Measurements from ENCODE around the gene CD177. TPM values are rescaled to one million over a fixed set of nuclear protein-coding genes. Genes with fewer than 3 reads are reported as not detected.

CD177 gene
- total and polyA plus RNA-seq, 2 of the 8 experiments (the other 6 are each of a cell fraction or from before 2014, with no cell fraction given), result 3.4 to 10.0 TPM

GRCh38 chr19:43331435-43332010 is 22.0 kb upstream of the CD177 start:
- H2BK15ac ChIP-seq (ENCODE audit: low read length), result 0 out of 2 replicates have a peak overlapping the region, but pooled peaks have one; percentile 13
- peak overlapping the region in 1 of 2 experiments; percentile 30; a peak in 1 of 4 replicates for H3K4me2 ChIP-seq (ENCODE audit: insufficient read depth in 1 of 2, low read depth in 2 of 2, low read length in 2 of 2)
- H4K91ac ChIP-seq (replicated peaks; ENCODE audit: insufficient read length, low read length), result peak overlapping the region; percentile 52
- H3K23me2 ChIP-seq (ENCODE audit: low read depth, low read length), result 0 out of 2 replicates have a peak, but pooled peaks cover 4% of the 10 kb centered on the region
- no peaks in the 10 kb centered on the region for H4K20me1 ChIP-seq (replicated peaks in 1 of 2; ENCODE audit: control insufficient read depth in 1 of 2, insufficient read depth in 2 of 2, low read length in 2 of 2)
- H2BK120ac ChIP-seq (replicated peaks; ENCODE audit: low read depth, low read length), result peak overlapping the region; percentile 70
- H2BK5ac ChIP-seq (ENCODE audit: low read depth, low read length), result peak overlapping the region; percentile 94
- H4K5ac ChIP-seq (ENCODE audit: insufficient read length, low read depth, low read length), result no peak overlapping the region
- no peaks in the 10 kb centered on the region for H3K79me2 ChIP-seq (ENCODE audit: control insufficient read depth in 1 of 2, insufficient read depth in 2 of 2, low read length in 2 of 2)
- WGBS, 2 experiments (ENCODE audit: extremely low coverage in 1 of 2, insufficient coverage in 1 of 2, insufficient read length in 1 of 2, insufficient replicate concordance in 2 of 2, low coverage in 1 of 2, low lambda C conversion rate in 2 of 2, missing lambda C conversion rate in 1 of 2), result 81% methylated on average over 4 of the region's 4 CpGs; no CpG with 5 or more reads in 1 of the 2 experiments
- H3K27me3 ChIP-seq (replicated peaks in 1 of 4; ENCODE audit: control insufficient read depth in 3 of 4, extremely low read depth in 1 of 4, insufficient read depth in 3 of 4, low read length in 3 of 4), result no peaks in the 10 kb centered on the region
- POLR2A ChIA-PET (ENCODE audit: partially characterized antibody), result interaction anchor here (1.2 kb wide), 1 partner anchor 15 kb away, joined by 3 read pairs; no protein-coding TSS in a partner anchor
- peak overlapping the region; percentile 32; the same call in 1 of the 2 replicates for H2AK5ac ChIP-seq (ENCODE audit: low read depth, low read length)
- H3K9me3 ChIP-seq (ENCODE audit: insufficient read depth in 2 of 2, low read depth in 1 of 2, low read length in 1 of 2), result peaks cover 13 to 16% of the 10 kb centered on the region in 2 experiments
- no peak overlapping the region for H3K9ac ChIP-seq (replicated peaks in 1 of 4; ENCODE audit: extremely low read depth in 1 of 4, low read depth in 3 of 4, low read length in 3 of 4)
- no peak overlapping the region for H3K23ac ChIP-seq (ENCODE audit: insufficient read length)
- FAIRE-seq, result no peak
- no peak for DNase-seq (ENCODE audit: low read depth in 1 of 2, low spot score in 2 of 2)
- no peak overlapping the region for H2AFZ ChIP-seq (ENCODE audit: low read length)
- no peak overlapping the region for H3K4me3 ChIP-seq (ENCODE audit: extremely low read depth in 1 of 4, insufficient read depth in 2 of 4, low read depth in 3 of 4, low read length in 4 of 4)
- no peak overlapping the region for H4K8ac ChIP-seq (ENCODE audit: extremely low read depth, insufficient read depth, low read length)
- H3K36me3 ChIP-seq (ENCODE audit: control insufficient read depth in 2 of 4, insufficient read depth in 4 of 4, low read length in 3 of 4), result no peaks in the 10 kb centered on the region; a peak in 2 of 8 replicates
- no peak overlapping the region; the same call in 1 of the 2 replicates for H3K18ac ChIP-seq (ENCODE audit: extremely low read depth, low read length)
- H2BK20ac ChIP-seq (ENCODE audit: low read length), result peak overlapping the region; percentile 75; the same call in 1 of the 2 replicates
- no peak overlapping the region for H3K27ac ChIP-seq (ENCODE audit: low read depth, low read length)
- H3K56ac ChIP-seq (replicated peaks; ENCODE audit: insufficient read length, low read depth, low read length), result no peak overlapping the region
- CTCF ChIA-PET (ENCODE audit: partially characterized antibody), result interaction anchor here (1.3 to 1.8 kb wide), 5 partner anchors 9 to 94 kb away, joined by 4 to 5 read pairs (median 5); no protein-coding TSS in a partner anchor
- H3K4ac ChIP-seq (replicated peaks; ENCODE audit: insufficient read length, low read depth, low read length), result no peak overlapping the region
- no peak overlapping the region for H3K14ac ChIP-seq (ENCODE audit: insufficient read length)
- peaks cover 5 to 15% (median 11%) of the 10 kb centered on the region in 4 experiments for H3K4me1 ChIP-seq (replicated peaks in 1 of 4; ENCODE audit: control insufficient read depth in 3 of 4, insufficient read depth in 4 of 4, low read length in 3 of 4)
- no peaks in the 10 kb centered on the region for H3K79me1 ChIP-seq (ENCODE audit: low read depth, low read length)
- peak overlapping the region; percentile 93 for H2BK12ac ChIP-seq (ENCODE audit: low read depth, low read length)
- no peak for TF ChIP-seq NRF1 (IDR thresholded peaks at IDR 0.05; ENCODE audit: low read depth, low read length)
- TF ChIP-seq SP4 (IDR thresholded peaks at IDR 0.05; ENCODE audit: low read length), result no peak
- TF ChIP-seq, protein P1, sequence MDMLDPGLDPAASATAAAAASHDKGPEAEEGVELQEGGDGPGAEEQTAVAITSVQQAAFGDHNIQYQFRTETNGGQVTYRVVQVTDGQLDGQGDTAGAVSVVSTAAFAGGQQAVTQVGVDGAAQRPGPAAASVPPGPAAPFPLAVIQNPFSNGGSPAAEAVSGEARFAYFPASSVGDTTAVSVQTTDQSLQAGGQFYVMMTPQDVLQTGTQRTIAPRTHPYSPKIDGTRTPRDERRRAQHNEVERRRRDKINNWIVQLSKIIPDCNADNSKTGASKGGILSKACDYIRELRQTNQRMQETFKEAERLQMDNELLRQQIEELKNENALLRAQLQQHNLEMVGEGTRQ (IDR thresholded peaks at IDR 0.05; ENCODE audit: low read length), result no peak
- TF ChIP-seq PHF8 (conservative IDR thresholded peaks at IDR 0.05; ENCODE audit: low read depth, low read length), result no peak
- no peak for TF ChIP-seq POLR2A (IDR thresholded peaks at IDR 0.05; ENCODE audit: control extremely low read depth in 1 of 2, low read depth in 2 of 2, low read length in 2 of 2)
- no peak for TF ChIP-seq CBX5 (IDR thresholded peaks at IDR 0.05; ENCODE audit: low read depth, low read length)
- TF ChIP-seq CTBP2 (IDR thresholded peaks at IDR 0.05; ENCODE audit: borderline replicate concordance, insufficient read depth, insufficient read length, low read length), result no peak
- no peak for TF ChIP-seq KDM4A (IDR thresholded peaks at IDR 0.05; ENCODE audit: low read depth, low read length, severe bottlenecking)
- TF ChIP-seq EP300 (IDR thresholded peaks at IDR 0.05; ENCODE audit: borderline replicate concordance in 1 of 2, low read depth in 2 of 2, low read length in 2 of 2), result no peak
- no peak for TF ChIP-seq KDM5A (IDR thresholded peaks at IDR 0.05; ENCODE audit: low read length)
- TF ChIP-seq POU5F1 (IDR thresholded peaks at IDR 0.05; ENCODE audit: low read depth, low read length), result no peak
- TF ChIP-seq HDAC6 (IDR thresholded peaks at IDR 0.05; ENCODE audit: low read depth, low read length), result no peak
